DOHH2 (cell line): ENCODE data around the gene MCF2L.

Experiments
- H3F3A ChIP-seq: fragments of 200-600 bp; sonication (generic), shearing (Covaris generic); 2 replicates; pipeline ENCODE4 v1.6.0; 2016; ENCODE audit warnings: antibody characterized with exemption, mild to moderate bottlenecking; ENCODE audit not compliant: control insufficient read depth, insufficient read depth
- H3K27ac ChIP-seq: fragments of 200-600 bp; sonication (generic); 2 replicates; pipeline ENCODE4 v1.5.1; 2014; ENCODE audit warnings: low read depth, mild to moderate bottlenecking, low read length, moderate library complexity
- H3K27me3 ChIP-seq: fragments of 200-600 bp; sonication (generic); 2 replicates; pipeline ENCODE4 v1.6.1; 2014; ENCODE audit warnings: mild to moderate bottlenecking, low read length, mixed read lengths; ENCODE audit not compliant: control insufficient read depth
- H3K36me3 ChIP-seq: fragments of 200-600 bp; sonication (generic); 2 replicates; pipeline ENCODE4 v1.6.1; 2014; ENCODE audit warnings: mild to moderate bottlenecking, low read length, moderate library complexity, mixed read lengths; ENCODE audit not compliant: control insufficient read depth
- H3K4me1 ChIP-seq: fragments of 200-600 bp; sonication (generic); 2 replicates; pipeline ENCODE4 v1.6.1; 2014; ENCODE audit warnings: mild to moderate bottlenecking, low read length, mixed read lengths; ENCODE audit not compliant: control insufficient read depth
- H3K4me2 ChIP-seq: fragments of 200-600 bp; sonication (generic); 2 replicates; pipeline ENCODE4 v1.6.0; 2014; ENCODE audit warnings: mild to moderate bottlenecking, low read length, moderate library complexity
- H3K4me3 ChIP-seq: fragments of 200-600 bp; sonication (generic); 2 replicates; pipeline ENCODE4 v1.5.1; 2014; ENCODE audit warnings: mild to moderate bottlenecking, low read length, mixed read lengths
- H3K79me2 ChIP-seq: fragments of 200-600 bp; sonication (generic); 2 replicates; pipeline ENCODE4 v1.6.1; 2014; ENCODE audit warnings: mild to moderate bottlenecking, low read length, mixed read lengths; ENCODE audit not compliant: control insufficient read depth
- H3K9me2 ChIP-seq: fragments of 200-600 bp; sonication (generic); replicated peaks from 2 replicates; pipeline ENCODE4 v1.6.1; 2014; ENCODE audit warnings: mild to moderate bottlenecking, low read length, mixed read lengths; ENCODE audit not compliant: control insufficient read depth
- H3K9me3 ChIP-seq: fragments of 200-600 bp; sonication (generic); 2 replicates; pipeline ENCODE4 v1.6.1; 2014; ENCODE audit warnings: antibody characterized with exemption, low read length, mixed read lengths; ENCODE audit not compliant: control insufficient read depth, insufficient read depth
- H4K20me1 ChIP-seq: fragments of 200-600 bp; sonication (generic); 2 replicates; pipeline ENCODE4 v1.6.0; 2014; ENCODE audit warnings: low read depth, mild to moderate bottlenecking, antibody characterized with exemption, low read length, moderate library complexity; ENCODE audit not compliant: control insufficient read depth, insufficient read depth
- CTCF ChIP-seq: fragments of 200-600 bp; sonication (generic); IDR thresholded peaks from one replicate; pipeline ENCODE4 v1.5.1; 2014; ENCODE audit warnings: antibody characterized with exemption, mild to moderate bottlenecking, low read depth, low read length; ENCODE audit not compliant: poor library complexity, severe bottlenecking
- EZH2phosphoT487 ChIP-seq: fragments of 200-600 bp; sonication (generic); IDR thresholded peaks from 2 replicates; pipeline ENCODE4 v1.6.1; 2017; ENCODE audit warnings: borderline replicate concordance, mild to moderate bottlenecking, antibody characterized with exemption, low read length, moderate library complexity, mixed read lengths

MCF2L gene

GRCh38 chr13:113117335-113117872, 148.4 kb downstream of the MCF2L start:
- H3K79me2 ChIP-seq, result no peaks in the 10 kb centered on the region
- no peak overlapping the region for H3K4me3 ChIP-seq
- no peaks in the 10 kb centered on the region for H4K20me1 ChIP-seq
- no peaks in the 10 kb centered on the region for H3F3A ChIP-seq
- no peaks in the 10 kb centered on the region for H3K27me3 ChIP-seq
- H3K4me1 ChIP-seq, result no peaks in the 10 kb centered on the region
- H3K27ac ChIP-seq, result no peak overlapping the region
- H3K9me3 ChIP-seq, result no peaks in the 10 kb centered on the region
- no peak overlapping the region for H3K4me2 ChIP-seq
- no peak for TF ChIP-seq EZH2phosphoT487
- TF ChIP-seq CTCF, result no peak
- no peaks in the 10 kb centered on the region for H3K9me2 ChIP-seq
- H3K36me3 ChIP-seq, result no peaks in the 10 kb centered on the region

GRCh38 chr13:113117911-113118260, 148.9 kb downstream of the MCF2L start:
- Histone ChIP-seq H3K9me3 (no peaks in the 10 kb centered on the region), H3K4me3 (no peak overlapping the region), H3F3A (no peaks in the 10 kb centered on the region), H3K4me2 (no peak overlapping the region), H3K9me2 (no peaks in the 10 kb centered on the region), H4K20me1 (no peaks in the 10 kb centered on the region), H3K36me3 (no peaks in the 10 kb centered on the region), H3K27me3 (no peaks in the 10 kb centered on the region), H3K27ac (no peak overlapping the region), H3K79me2 (no peaks in the 10 kb centered on the region), H3K4me1 (no peaks in the 10 kb centered on the region)
- TF ChIP-seq CTCF, result no peak
- no peak for TF ChIP-seq EZH2phosphoT487

- no peaks in the 10 kb centered on the region for H3K36me3 ChIP-seq
Observed at GRCh38 chr13:113118261-113119021, 149.4 kb downstream of the MCF2L start.

More at GRCh38 chr13:113118261-113119021, 149.4 kb downstream of the MCF2L start:
- Histone ChIP-seq H3K9me2 (no peaks in the 10 kb centered on the region), H3K4me2 (no peak overlapping the region), H3K4me1 (no peaks in the 10 kb centered on the region), H3K9me3 (no peaks in the 10 kb centered on the region), H3K79me2 (no peaks in the 10 kb centered on the region), H3K27ac (no peak overlapping the region), H3K27me3 (no peaks in the 10 kb centered on the region), H3K4me3 (no peak overlapping the region), H4K20me1 (no peaks in the 10 kb centered on the region), H3F3A (no peaks in the 10 kb centered on the region)
- TF ChIP-seq CTCF, result no peak
- TF ChIP-seq EZH2phosphoT487, result no peak
